Measurements from ENCODE around the gene CLEC4F.

GRCh38 chr2:70833246-70833645 lies 12.8 kb upstream of the CLEC4F start:
- TF ChIP-seq, protein P1, sequence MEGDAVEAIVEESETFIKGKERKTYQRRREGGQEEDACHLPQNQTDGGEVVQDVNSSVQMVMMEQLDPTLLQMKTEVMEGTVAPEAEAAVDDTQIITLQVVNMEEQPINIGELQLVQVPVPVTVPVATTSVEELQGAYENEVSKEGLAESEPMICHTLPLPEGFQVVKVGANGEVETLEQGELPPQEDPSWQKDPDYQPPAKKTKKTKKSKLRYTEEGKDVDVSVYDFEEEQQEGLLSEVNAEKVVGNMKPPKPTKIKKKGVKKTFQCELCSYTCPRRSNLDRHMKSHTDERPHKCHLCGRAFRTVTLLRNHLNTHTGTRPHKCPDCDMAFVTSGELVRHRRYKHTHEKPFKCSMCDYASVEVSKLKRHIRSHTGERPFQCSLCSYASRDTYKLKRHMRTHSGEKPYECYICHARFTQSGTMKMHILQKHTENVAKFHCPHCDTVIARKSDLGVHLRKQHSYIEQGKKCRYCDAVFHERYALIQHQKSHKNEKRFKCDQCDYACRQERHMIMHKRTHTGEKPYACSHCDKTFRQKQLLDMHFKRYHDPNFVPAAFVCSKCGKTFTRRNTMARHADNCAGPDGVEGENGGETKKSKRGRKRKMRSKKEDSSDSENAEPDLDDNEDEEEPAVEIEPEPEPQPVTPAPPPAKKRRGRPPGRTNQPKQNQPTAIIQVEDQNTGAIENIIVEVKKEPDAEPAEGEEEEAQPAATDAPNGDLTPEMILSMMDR (conservative IDR thresholded peaks at IDR 0.05; ENCODE audit: low read depth, low read length) = no peak
- TF ChIP-seq EZH2 (IDR thresholded peaks at IDR 0.05; ENCODE audit: low read length, unreplicated experiment) = no peak
- no peak for TF ChIP-seq EZH2phosphoT487 (IDR thresholded peaks at IDR 0.05; ENCODE audit: borderline replicate concordance, low read length)
